SU-DHL-6 (cell line): Measurements from ENCODE around the gene OXLD1.
A peak's percentile ranks its signal among the peaks of the same experiment; 100 is the strongest.
"Not testable (repeated sequence)": the region's sequence is repeated elsewhere in the genome, so short reads cannot be mapped to it uniquely, and the experiment has no call there.

Experiments
- H2AFZ ChIP-seq: fragments of 200-600 bp; sonication (generic); 2 replicates; pipeline ENCODE4 v1.6.1; 2014; ENCODE audit warnings: low read depth, mild to moderate bottlenecking, moderate library complexity, mixed read lengths, antibody characterized with exemption, low read length; ENCODE audit not compliant: severe bottlenecking
- H3F3A ChIP-seq: fragments of 200-600 bp; shearing (Covaris generic); 2 replicates; pipeline ENCODE4 v1.6.0; 2016; ENCODE audit warnings: antibody characterized with exemption, mild to moderate bottlenecking; ENCODE audit not compliant: insufficient read depth
- H3K27ac ChIP-seq: fragments of 200-600 bp; sonication (generic); 2 replicates; pipeline ENCODE4 v1.5.1; 2016; ENCODE audit warnings: low read depth, mild to moderate bottlenecking, low read length, moderate library complexity, mixed read lengths
- H3K27me3 ChIP-seq: fragments of 200-600 bp; sonication (generic), shearing (Covaris generic); 2 replicates; pipeline ENCODE4 v1.6.0; 2014; ENCODE audit warnings: mild to moderate bottlenecking, low read length
- H3K36me3 ChIP-seq: fragments of 200-600 bp; sonication (generic); 2 replicates; pipeline ENCODE4 v1.6.1; 2014; ENCODE audit warnings: mild to moderate bottlenecking, low read length, mixed read lengths
- H3K4me2 ChIP-seq: fragments of 300-600, 200-600 bp; shearing (Covaris generic), sonication (generic); 2 replicates; pipeline ENCODE4 v1.6.0; 2014; ENCODE audit warnings: low read length, low read depth, mild to moderate bottlenecking; ENCODE audit not compliant: poor library complexity, severe bottlenecking
- H3K4me3 ChIP-seq: fragments of 200-600 bp; sonication (generic); 2 replicates; pipeline ENCODE4 v1.5.1; 2014; ENCODE audit warnings: antibody characterized with exemption, low read length, mild to moderate bottlenecking, mixed read lengths; ENCODE audit not compliant: insufficient read depth, poor library complexity, severe bottlenecking
- H3K79me2 ChIP-seq: fragments of 200-600 bp; sonication (generic); 2 replicates; pipeline ENCODE4 v1.6.1; 2014; ENCODE audit warnings: mild to moderate bottlenecking, low read length, moderate library complexity; ENCODE audit not compliant: insufficient read depth
- H3K9ac ChIP-seq: fragments of 200-600 bp; sonication (generic); 2 replicates; pipeline ENCODE4 v1.7.0; 2014; ENCODE audit warnings: mild to moderate bottlenecking, low read length
- H3K9me2 ChIP-seq: fragments of 200-600 bp; sonication (generic); replicated peaks from 2 replicates; pipeline ENCODE4 v1.6.1; 2014; ENCODE audit warnings: low read length; ENCODE audit not compliant: insufficient read depth
- H3K9me3 ChIP-seq: fragments of 200-600 bp; sonication (generic); 2 replicates; pipeline ENCODE4 v1.6.1; 2014; ENCODE audit warnings: low read length, mixed read lengths; ENCODE audit not compliant: insufficient read depth
- H4K20me1 ChIP-seq: fragments of 200-600 bp; sonication (generic); 2 replicates; pipeline ENCODE4 v1.6.1; 2014; ENCODE audit warnings: low read depth, mild to moderate bottlenecking, antibody characterized with exemption, low read length, moderate library complexity, mixed read lengths
- CTCF ChIP-seq: fragments of 200-600 bp; sonication (generic); IDR thresholded peaks from one replicate; pipeline ENCODE4 v1.5.1; 2017; ENCODE audit warnings: antibody characterized with exemption, mild to moderate bottlenecking, low read length, moderate library complexity; ENCODE audit not compliant: insufficient read depth, poor library complexity, severe bottlenecking
- EZH2phosphoT487 ChIP-seq: fragments of 200-600 bp; sonication (generic), shearing (Covaris generic); conservative IDR thresholded peaks from 2 replicates; pipeline ENCODE4 v1.6.1; 2018; ENCODE audit warnings: mild to moderate bottlenecking, antibody characterized with exemption, low read length, moderate library complexity, mixed read lengths

Gene OXLD1

GRCh38 chr17:81680150-81680549 is 13.7 kb upstream of the OXLD1 start:
- Histone ChIP-seq H3K9ac (no peak overlapping the region), H4K20me1 (no peaks in the 10 kb centered on the region), H3K4me3 (no peak overlapping the region), H3K27me3 (no peaks in the 10 kb centered on the region), H3K4me2 (no peak overlapping the region), H3F3A (no peaks in the 10 kb centered on the region; the same call in 1 of the 2 replicates), H3K9me2 (no peaks in the 10 kb centered on the region), H3K36me3 (no peaks in the 10 kb centered on the region), H3K27ac (no peak overlapping the region), H3K79me2 (peaks cover 34% of the 10 kb centered on the region), H3K9me3 (no peaks in the 10 kb centered on the region), H2AFZ (no peak overlapping the region)
- TF ChIP-seq EZH2phosphoT487 (no peak), CTCF (no peak)

- H3K9ac ChIP-seq = no peak overlapping the region
- H2AFZ ChIP-seq = no peak overlapping the region
- H3K79me2 ChIP-seq = peaks cover 5% of the 10 kb centered on the region; the same call in 1 of the 2 replicates
- no peaks in the 10 kb centered on the region for H3K9me3 ChIP-seq
- no peaks in the 10 kb centered on the region; the same call in 1 of the 2 replicates for H3F3A ChIP-seq
- TF ChIP-seq CTCF = no peak
- TF ChIP-seq EZH2phosphoT487 = no peak
- no peaks in the 10 kb centered on the region for H3K27me3 ChIP-seq
- no peak overlapping the region for H3K4me2 ChIP-seq
- no peak overlapping the region for H3K4me3 ChIP-seq
- H3K27ac ChIP-seq = no peak overlapping the region
- H3K36me3 ChIP-seq = no peaks in the 10 kb centered on the region
- H4K20me1 ChIP-seq = no peaks in the 10 kb centered on the region
- no peaks in the 10 kb centered on the region for H3K9me2 ChIP-seq
Measured at GRCh38 chr17:81676906-81677305, 10.5 kb upstream of the OXLD1 start.

GRCh38 chr17:81675515-81676221 is 9.3 kb upstream of the OXLD1 start:
- not testable (repeated sequence) for H3F3A ChIP-seq, H3K4me3 ChIP-seq, H4K20me1 ChIP-seq, H3K27ac ChIP-seq, H3K79me2 ChIP-seq, H3K9me3 ChIP-seq, H2AFZ ChIP-seq, H3K4me2 ChIP-seq, H3K9me2 ChIP-seq, H3K27me3 ChIP-seq, H3K36me3 ChIP-seq, H3K9ac ChIP-seq
- peak; percentile 9 for TF ChIP-seq CTCF
